HepG2 (cell line): Measurements from ENCODE around the gene AZU1. TPM values are rescaled to one million over a fixed set of nuclear protein-coding genes. Genes with fewer than 3 reads are reported as not detected.

Source experiments
- AKAP8 ChIP-seq: sonication (generic); formaldehyde crosslinking; IDR thresholded peaks from 2 replicates; pipeline ENCODE4 v1.5.1; 2020; ENCODE audit warnings: mild to moderate bottlenecking, missing genetic modification reagents
- BRCA1 ChIP-seq: sonication (generic); formaldehyde crosslinking; IDR thresholded peaks from 2 replicates; pipeline ENCODE4 v1.4.0; 2020; ENCODE audit warnings: missing genetic modification reagents
- BRD4 ChIP-seq: sonication (generic); formaldehyde crosslinking; IDR thresholded peaks from 2 replicates; pipeline ENCODE4 v1.4.0; 2020; ENCODE audit warnings: missing genetic modification reagents
- GATA4 ChIP-seq: sonication (generic); IDR thresholded peaks from 2 replicates; pipeline ENCODE4 v1.6.1; 2016; ENCODE audit warnings: antibody characterized with exemption, low read depth, borderline replicate concordance
- HNRNPL ChIP-seq: fragments of 200-400 bp; formaldehyde crosslinking; IDR thresholded peaks from 2 replicates; pipeline ENCODE4 v1.6.1; 2017; ENCODE audit warnings: mild to moderate bottlenecking, low read depth, low read length
- HOXA5 ChIP-seq: sonication (generic); formaldehyde crosslinking; IDR thresholded peaks from 2 replicates; pipeline ENCODE4 v1.4.0; 2020; ENCODE audit warnings: missing genetic modification reagents
- IRF2 ChIP-seq: IDR thresholded peaks from 2 replicates; pipeline ENCODE4 v1.6.1; 2018; ENCODE audit warnings: missing genetic modification reagents, missing compliant biosample characterization
- MLLT10 ChIP-seq: sonication (generic); formaldehyde crosslinking; IDR thresholded peaks from 2 replicates; pipeline ENCODE4 v1.4.0; 2020; ENCODE audit warnings: missing genetic modification reagents
- NR3C1 ChIP-seq: sonication (generic); formaldehyde crosslinking; IDR thresholded peaks from 2 replicates; pipeline ENCODE4 v1.4.0; 2020; ENCODE audit warnings: missing genetic modification reagents
- RBFOX2 ChIP-seq: fragments of 200-400 bp; formaldehyde crosslinking; IDR thresholded peaks from 2 replicates; pipeline ENCODE4 v1.6.1; 2017; ENCODE audit warnings: low read depth, mild to moderate bottlenecking, low read length
- RBM39 ChIP-seq: fragments of 200-400 bp; formaldehyde crosslinking; IDR thresholded peaks from one replicate; pipeline ENCODE4 v1.6.1; 2018; ENCODE audit warnings: antibody characterized with exemption, mild to moderate bottlenecking, low read depth, low read length; ENCODE audit not compliant: poor library complexity, severe bottlenecking
- RXRA ChIP-seq: sonication (generic); formaldehyde crosslinking; IDR thresholded peaks from 2 replicates; pipeline ENCODE4 v1.5.1; 2020; ENCODE audit warnings: missing genetic modification reagents
- TBX2 ChIP-seq: sonication (generic); formaldehyde crosslinking; IDR thresholded peaks from 2 replicates; pipeline ENCODE4 v1.5.0; 2020; ENCODE audit warnings: missing genetic modification reagents, mild to moderate bottlenecking, borderline replicate concordance
- TRIM24 ChIP-seq: sonication (generic); formaldehyde crosslinking; IDR thresholded peaks from 2 replicates; pipeline ENCODE4 v1.8.0; 2022; ENCODE audit warnings: mild to moderate bottlenecking, missing genetic modification reagents
- ZNF160 ChIP-seq: sonication (generic); formaldehyde crosslinking; IDR thresholded peaks from 2 replicates; pipeline ENCODE4 v1.8.0; 2022; ENCODE audit warnings: mild to moderate bottlenecking, inconsistent platforms, missing genetic modification reagents
- ZNF230 ChIP-seq: sonication (generic); formaldehyde crosslinking; IDR thresholded peaks from 2 replicates; pipeline ENCODE4 v1.4.0; 2020; ENCODE audit warnings: mild to moderate bottlenecking, missing genetic modification reagents
- ZNF879 ChIP-seq: sonication (generic); formaldehyde crosslinking; IDR thresholded peaks from 2 replicates; pipeline ENCODE4 v1.8.1; 2023; ENCODE audit warnings: missing genetic modification reagents
- polyA plus RNA-seq, 8 experiments: library from polyadenylated mRNA; depleted of rRNA in 3 of 8; stranded (reverse) in 7 of 8; unstranded in 1 of 8; fragments of >200 nt; fragmentation: Illumina TruSeq in 4 of 8; extraction: Trizol in 4 of 8; gene quantifications; 2 replicates each; pipeline versions ENCODE4 v1.2.1 to v1.2.3, GENCODE V29; 2011 to 2016; ENCODE audit warnings: low read depth in 4 of 8, missing spikeins in 1 of 8, mixed read lengths in 1 of 8; ENCODE audit not compliant: insufficient read depth in 1 of 8
- total RNA-seq, 5 experiments: library from RNA; depleted of rRNA; stranded (reverse); fragments of >200 nt; fragmentation: Illumina TruSeq; extraction: Trizol; gene quantifications; 2 replicates each; pipeline ENCODE4 v1.2.3, GENCODE V29; 2016; ENCODE audit warnings: low read depth in 1 of 5
- TF ChIP-seq, protein P1 (sequence below): sonication (generic); formaldehyde crosslinking; IDR thresholded peaks from 2 replicates; pipeline ENCODE4 v1.4.0; 2020; ENCODE audit warnings: missing genetic modification reagents
- TF ChIP-seq, protein P2 (sequence below): sonication (generic); formaldehyde crosslinking; IDR thresholded peaks from 2 replicates; pipeline ENCODE4 v1.8.0; 2022; ENCODE audit warnings: mild to moderate bottlenecking, missing genetic modification reagents
- TF ChIP-seq, protein P3 (sequence below): sonication (generic); formaldehyde crosslinking; IDR thresholded peaks from 2 replicates; pipeline ENCODE4 v1.4.0; 2020; ENCODE audit warnings: missing genetic modification reagents
- TF ChIP-seq, protein P4 (sequence below): sonication (generic); formaldehyde crosslinking; IDR thresholded peaks from 2 replicates; pipeline ENCODE4 v1.4.0; 2020; ENCODE audit warnings: missing genetic modification reagents, borderline replicate concordance

The AZU1 gene
- total and polyA plus RNA-seq, 2 of the 13 experiments (the other 11 are each of a cell fraction or from before 2014, with no cell fraction given) = not detected

DNA sequence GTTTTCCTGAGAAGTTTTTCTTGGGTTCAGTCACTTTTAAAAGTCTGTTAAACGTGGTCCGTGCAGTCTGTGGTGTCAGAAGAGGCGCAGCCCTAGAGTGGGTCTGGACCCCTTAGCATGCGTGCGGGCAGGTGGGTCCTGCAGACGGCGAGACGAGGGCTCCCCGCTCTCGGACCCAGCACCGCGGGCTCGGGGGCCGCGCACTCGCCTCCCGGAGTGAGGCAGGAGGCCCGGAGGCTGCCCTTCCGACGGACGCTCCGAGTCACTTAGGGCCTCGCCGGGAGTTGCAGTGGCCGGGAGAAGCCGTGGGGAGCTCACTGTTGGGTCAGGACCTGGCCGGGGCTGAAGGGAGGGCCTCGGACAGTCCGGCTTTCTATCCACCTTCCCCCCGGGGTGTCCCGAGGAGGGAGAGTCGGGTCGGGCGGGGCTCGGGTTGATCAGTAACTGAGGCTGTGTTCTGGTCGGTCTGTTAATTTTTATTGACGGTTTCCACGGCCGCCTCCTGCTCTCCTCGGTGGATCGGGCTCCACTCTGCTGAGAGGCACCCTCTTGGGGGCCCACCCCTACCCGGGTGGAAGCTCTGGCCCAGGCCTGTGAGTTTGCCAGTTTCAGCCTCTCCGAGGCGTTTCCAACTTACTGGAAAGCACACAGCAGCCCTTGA is 29.1 kb upstream of the AZU1 start (continued):
- TF ChIP-seq, protein P1, sequence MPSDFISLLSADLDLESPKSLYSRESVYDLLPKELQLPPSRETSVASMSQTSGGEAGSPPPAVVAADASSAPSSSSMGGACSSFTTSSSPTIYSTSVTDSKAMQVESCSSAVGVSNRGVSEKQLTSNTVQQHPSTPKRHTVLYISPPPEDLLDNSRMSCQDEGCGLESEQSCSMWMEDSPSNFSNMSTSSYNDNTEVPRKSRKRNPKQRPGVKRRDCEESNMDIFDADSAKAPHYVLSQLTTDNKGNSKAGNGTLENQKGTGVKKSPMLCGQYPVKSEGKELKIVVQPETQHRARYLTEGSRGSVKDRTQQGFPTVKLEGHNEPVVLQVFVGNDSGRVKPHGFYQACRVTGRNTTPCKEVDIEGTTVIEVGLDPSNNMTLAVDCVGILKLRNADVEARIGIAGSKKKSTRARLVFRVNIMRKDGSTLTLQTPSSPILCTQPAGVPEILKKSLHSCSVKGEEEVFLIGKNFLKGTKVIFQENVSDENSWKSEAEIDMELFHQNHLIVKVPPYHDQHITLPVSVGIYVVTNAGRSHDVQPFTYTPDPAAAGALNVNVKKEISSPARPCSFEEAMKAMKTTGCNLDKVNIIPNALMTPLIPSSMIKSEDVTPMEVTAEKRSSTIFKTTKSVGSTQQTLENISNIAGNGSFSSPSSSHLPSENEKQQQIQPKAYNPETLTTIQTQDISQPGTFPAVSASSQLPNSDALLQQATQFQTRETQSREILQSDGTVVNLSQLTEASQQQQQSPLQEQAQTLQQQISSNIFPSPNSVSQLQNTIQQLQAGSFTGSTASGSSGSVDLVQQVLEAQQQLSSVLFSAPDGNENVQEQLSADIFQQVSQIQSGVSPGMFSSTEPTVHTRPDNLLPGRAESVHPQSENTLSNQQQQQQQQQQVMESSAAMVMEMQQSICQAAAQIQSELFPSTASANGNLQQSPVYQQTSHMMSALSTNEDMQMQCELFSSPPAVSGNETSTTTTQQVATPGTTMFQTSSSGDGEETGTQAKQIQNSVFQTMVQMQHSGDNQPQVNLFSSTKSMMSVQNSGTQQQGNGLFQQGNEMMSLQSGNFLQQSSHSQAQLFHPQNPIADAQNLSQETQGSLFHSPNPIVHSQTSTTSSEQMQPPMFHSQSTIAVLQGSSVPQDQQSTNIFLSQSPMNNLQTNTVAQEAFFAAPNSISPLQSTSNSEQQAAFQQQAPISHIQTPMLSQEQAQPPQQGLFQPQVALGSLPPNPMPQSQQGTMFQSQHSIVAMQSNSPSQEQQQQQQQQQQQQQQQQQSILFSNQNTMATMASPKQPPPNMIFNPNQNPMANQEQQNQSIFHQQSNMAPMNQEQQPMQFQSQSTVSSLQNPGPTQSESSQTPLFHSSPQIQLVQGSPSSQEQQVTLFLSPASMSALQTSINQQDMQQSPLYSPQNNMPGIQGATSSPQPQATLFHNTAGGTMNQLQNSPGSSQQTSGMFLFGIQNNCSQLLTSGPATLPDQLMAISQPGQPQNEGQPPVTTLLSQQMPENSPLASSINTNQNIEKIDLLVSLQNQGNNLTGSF (CRISPR knock-in tag) = 0 out of 2 replicates have a peak, but pooled peaks have one; percentile 15
- TF ChIP-seq RXRA = peak; percentile 27; the same call in 1 of the 2 replicates
- TF ChIP-seq, protein P2, sequence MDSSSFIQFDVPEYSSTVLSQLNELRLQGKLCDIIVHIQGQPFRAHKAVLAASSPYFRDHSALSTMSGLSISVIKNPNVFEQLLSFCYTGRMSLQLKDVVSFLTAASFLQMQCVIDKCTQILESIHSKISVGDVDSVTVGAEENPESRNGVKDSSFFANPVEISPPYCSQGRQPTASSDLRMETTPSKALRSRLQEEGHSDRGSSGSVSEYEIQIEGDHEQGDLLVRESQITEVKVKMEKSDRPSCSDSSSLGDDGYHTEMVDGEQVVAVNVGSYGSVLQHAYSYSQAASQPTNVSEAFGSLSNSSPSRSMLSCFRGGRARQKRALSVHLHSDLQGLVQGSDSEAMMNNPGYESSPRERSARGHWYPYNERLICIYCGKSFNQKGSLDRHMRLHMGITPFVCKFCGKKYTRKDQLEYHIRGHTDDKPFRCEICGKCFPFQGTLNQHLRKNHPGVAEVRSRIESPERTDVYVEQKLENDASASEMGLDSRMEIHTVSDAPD (CRISPR knock-in tag) = no peak
- TF ChIP-seq HOXA5 = 0 out of 2 replicates have a peak, but pooled peaks have one; percentile 36
- TF ChIP-seq ZNF160 (CRISPR knock-in tag) = 0 out of 2 replicates have a peak, but pooled peaks have one; percentile 35
- TF ChIP-seq TRIM24 (CRISPR knock-in tag) = no peak
- TF ChIP-seq, protein P3, sequence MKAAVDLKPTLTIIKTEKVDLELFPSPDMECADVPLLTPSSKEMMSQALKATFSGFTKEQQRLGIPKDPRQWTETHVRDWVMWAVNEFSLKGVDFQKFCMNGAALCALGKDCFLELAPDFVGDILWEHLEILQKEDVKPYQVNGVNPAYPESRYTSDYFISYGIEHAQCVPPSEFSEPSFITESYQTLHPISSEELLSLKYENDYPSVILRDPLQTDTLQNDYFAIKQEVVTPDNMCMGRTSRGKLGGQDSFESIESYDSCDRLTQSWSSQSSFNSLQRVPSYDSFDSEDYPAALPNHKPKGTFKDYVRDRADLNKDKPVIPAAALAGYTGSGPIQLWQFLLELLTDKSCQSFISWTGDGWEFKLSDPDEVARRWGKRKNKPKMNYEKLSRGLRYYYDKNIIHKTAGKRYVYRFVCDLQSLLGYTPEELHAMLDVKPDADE (CRISPR knock-in tag) = 0 out of 2 replicates have a peak, but pooled peaks have one; percentile 68
- 0 out of 2 replicates have a peak, but pooled peaks have one; percentile 73 for TF ChIP-seq ZNF879 (CRISPR knock-in tag)
- TF ChIP-seq BRCA1 (CRISPR knock-in tag) = 0 out of 2 replicates have a peak, but pooled peaks have one; percentile 44
- TF ChIP-seq TBX2 = 0 out of 2 replicates have a peak, but pooled peaks have one; percentile 2
- TF ChIP-seq NR3C1 (CRISPR knock-in tag) = no peak
- peak; percentile 21; the same call in 1 of the 2 replicates for TF ChIP-seq AKAP8 (CRISPR knock-in tag)
- TF ChIP-seq IRF2 (CRISPR knock-in tag) = no peak
- TF ChIP-seq, protein P4, sequence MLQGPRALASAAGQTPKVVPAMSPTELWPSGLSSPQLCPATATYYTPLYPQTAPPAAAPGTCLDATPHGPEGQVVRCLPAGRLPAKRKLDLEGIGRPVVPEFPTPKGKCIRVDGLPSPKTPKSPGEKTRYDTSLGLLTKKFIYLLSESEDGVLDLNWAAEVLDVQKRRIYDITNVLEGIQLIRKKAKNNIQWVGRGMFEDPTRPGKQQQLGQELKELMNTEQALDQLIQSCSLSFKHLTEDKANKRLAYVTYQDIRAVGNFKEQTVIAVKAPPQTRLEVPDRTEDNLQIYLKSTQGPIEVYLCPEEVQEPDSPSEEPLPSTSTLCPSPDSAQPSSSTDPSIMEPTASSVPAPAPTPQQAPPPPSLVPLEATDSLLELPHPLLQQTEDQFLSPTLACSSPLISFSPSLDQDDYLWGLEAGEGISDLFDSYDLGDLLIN (CRISPR knock-in tag) = 0 out of 2 replicates have a peak, but pooled peaks have one; percentile 48
- TF ChIP-seq HNRNPL = 0 out of 2 replicates have a peak, but pooled peaks have one; percentile 42
- peak; percentile 89 for TF ChIP-seq RBFOX2
- TF ChIP-seq ZNF230 (CRISPR knock-in tag) = no peak
- peak; percentile 69 for TF ChIP-seq RBM39
- no peak for TF ChIP-seq GATA4
- TF ChIP-seq BRD4 (CRISPR knock-in tag) = 0 out of 2 replicates have a peak, but pooled peaks have one; percentile 46
- TF ChIP-seq MLLT10 = peak; percentile 84
